Measurements from ENCODE around the gene SORCS1. TPM values are rescaled to one million over a fixed set of nuclear protein-coding genes. Genes with fewer than 3 reads are reported as not detected.

The SORCS1 gene
- total RNA-seq, 1 experiment from 2014 or later: not detected

GRCh38 chr10:107104026-107104652, 60.4 kb downstream of the SORCS1 start:
- ChIA-PET POLR2A (no interaction called here), CTCF (no interaction called here), RAD21 (ENCODE audit: low non-redundant PET in 1 of 2, low total read pairs in 2 of 2, uncharacterized antibody in 2 of 2, unreplicated experiment in 2 of 2) (no interaction called here)
- no peak overlapping the region for H2AFZ ChIP-seq (ENCODE audit: low read depth, low read length, poor library complexity, severe bottlenecking)
- H4K20me1 ChIP-seq (ENCODE audit: insufficient read depth): no peaks in the 10 kb centered on the region
- H3K4me1 ChIP-seq (ENCODE audit: control insufficient read depth in 1 of 2, insufficient read depth in 2 of 2, low read length in 2 of 2): no peaks in the 10 kb centered on the region
- H3K9me2 ChIP-seq (ENCODE audit: insufficient read depth): no peaks in the 10 kb centered on the region
- no peak overlapping the region for H3K4me3 ChIP-seq (replicated peaks in 1 of 2; ENCODE audit: low read depth in 1 of 2, low read length in 2 of 2)
- no peak overlapping the region for H3K9ac ChIP-seq (ENCODE audit: low read length)
- TF ChIP-seq YY1 (IDR thresholded peaks at IDR 0.05; ENCODE audit: extremely low read depth, insufficient replicate concordance, low read depth, low read length): no peak
- no peak for TF ChIP-seq ZBTB33 (IDR thresholded peaks at IDR 0.05; ENCODE audit: extremely low read depth, insufficient replicate concordance, low read length)
- TF ChIP-seq JUND (IDR thresholded peaks at IDR 0.05): no peak
- TF ChIP-seq CTCF (IDR thresholded peaks at IDR 0.05 in 2 of 3, conservative IDR thresholded peaks at IDR 0.05 in 1 of 3; ENCODE audit: borderline replicate concordance in 1 of 3, insufficient read depth in 1 of 3, low read depth in 2 of 3, low read length in 2 of 3): no peak
- no peak for TF ChIP-seq MAX (IDR thresholded peaks at IDR 0.05)
- TF ChIP-seq ELF1 (IDR thresholded peaks at IDR 0.05; ENCODE audit: borderline replicate concordance, low read depth): no peak
- no peak for TF ChIP-seq ZNF274 (IDR thresholded peaks at IDR 0.05; ENCODE audit: low read depth, low read length)
- TF ChIP-seq TCF7L2 (IDR thresholded peaks at IDR 0.05; ENCODE audit: borderline replicate concordance, extremely low read depth, insufficient read depth, insufficient read length): no peak
- intact Hi-C loops (cut with micrococcal nuclease): no loop called here
- H3K27ac ChIP-seq (ENCODE audit: low read depth, low read length): no peak overlapping the region
- no peak overlapping the region for H3K4me2 ChIP-seq (ENCODE audit: low read length)
- H3K79me2 ChIP-seq (ENCODE audit: insufficient read depth, low read length): no peaks in the 10 kb centered on the region
- H3K27me3 ChIP-seq (ENCODE audit: insufficient read depth, low read length): no peaks in the 10 kb centered on the region
- no peak for ATAC-seq
- peaks cover 35 to 49% of the 10 kb centered on the region in 2 experiments for H3K9me3 ChIP-seq (ENCODE audit: control insufficient read depth in 1 of 2, insufficient read depth in 1 of 2, low read depth in 1 of 2, low read length in 2 of 2)
- DNase-seq (ENCODE audit: low read depth, low spot score): no peak
- H3K36me3 ChIP-seq (ENCODE audit: control insufficient read depth in 1 of 2, insufficient read depth in 2 of 2, low read length in 2 of 2): no peaks in the 10 kb centered on the region
- BruUV-seq (replicated peaks): no TSS peak

All from HCT116 (cell line).